MM.1S (cell line): ENCODE data around the gene GSX2.

Experiments
- CTCF ChIP-seq: fragments of 300-600 bp; sonication (generic); IDR thresholded peaks from 2 replicates; pipeline ENCODE4 v1.5.1; 2016; ENCODE audit warnings: antibody characterized with exemption, low read length, mixed read lengths
- EZH2 ChIP-seq: fragments of 300-600 bp; sonication (generic); optimal IDR thresholded peaks from 2 replicates; pipeline ENCODE3; 2017; ENCODE audit warnings: low read depth, mild to moderate bottlenecking, antibody characterized with exemption, low read length, mixed read lengths
- EZH2phosphoT487 ChIP-seq: fragments of 300-600 bp; sonication (generic); IDR thresholded peaks from 2 replicates; pipeline ENCODE4 v1.6.1; 2018; ENCODE audit warnings: antibody characterized with exemption, low read length

- TF ChIP-seq CTCF (no peak), EZH2phosphoT487 (no peak), EZH2 (no peak)
These were observed 36.7 kb upstream of the GSX2 start for GRCh38 chr4:54063229-54063628.
